ENCODE data around the gene C1orf122. TPM values are rescaled to one million over a fixed set of nuclear protein-coding genes. Genes with fewer than 3 reads are reported as not detected.

Gene C1orf122
- polyA plus RNA-seq, 2 of the 4 experiments (the other 2 are of a cell fraction) = 21.3 to 29.1 TPM

DNA sequence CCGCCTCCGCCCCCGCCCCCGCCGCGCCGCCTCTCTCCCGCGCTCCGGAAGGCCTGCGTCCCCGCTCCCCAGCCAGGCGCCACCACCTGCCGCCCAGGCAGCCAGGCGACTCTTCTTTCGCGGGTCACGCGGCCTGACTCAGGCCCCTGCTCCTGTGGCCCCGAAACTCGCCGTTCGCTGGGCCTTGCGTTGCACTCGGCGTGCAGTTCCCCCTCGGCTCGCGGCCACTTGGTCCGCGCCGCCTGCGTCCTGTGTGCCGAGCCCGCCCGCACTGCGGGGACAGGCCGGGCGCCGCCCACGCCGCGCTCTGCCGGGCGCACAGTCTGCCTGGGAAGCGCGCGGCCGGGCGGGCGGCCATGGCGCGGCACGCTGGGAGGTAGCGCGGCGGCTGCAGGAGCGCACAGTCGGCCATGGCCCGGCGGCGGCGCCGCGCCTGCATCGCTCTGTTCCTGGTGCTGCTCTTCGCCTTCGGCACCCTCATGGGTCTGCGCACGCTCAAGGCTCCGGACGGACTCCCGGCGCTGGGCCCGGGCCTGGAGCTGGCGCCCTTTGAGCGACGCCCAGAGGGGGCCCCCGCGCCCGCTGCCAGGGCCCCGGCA is 13.7 kb upstream of the C1orf122 start, which contains the start of gene MANEAL (continued):
- TF ChIP-seq ESRRA (IDR thresholded peaks at IDR 0.05; ENCODE audit: borderline replicate concordance, low read length) = no peak
- TF ChIP-seq HDAC2 (IDR thresholded peaks at IDR 0.05) = no peak

DNA sequence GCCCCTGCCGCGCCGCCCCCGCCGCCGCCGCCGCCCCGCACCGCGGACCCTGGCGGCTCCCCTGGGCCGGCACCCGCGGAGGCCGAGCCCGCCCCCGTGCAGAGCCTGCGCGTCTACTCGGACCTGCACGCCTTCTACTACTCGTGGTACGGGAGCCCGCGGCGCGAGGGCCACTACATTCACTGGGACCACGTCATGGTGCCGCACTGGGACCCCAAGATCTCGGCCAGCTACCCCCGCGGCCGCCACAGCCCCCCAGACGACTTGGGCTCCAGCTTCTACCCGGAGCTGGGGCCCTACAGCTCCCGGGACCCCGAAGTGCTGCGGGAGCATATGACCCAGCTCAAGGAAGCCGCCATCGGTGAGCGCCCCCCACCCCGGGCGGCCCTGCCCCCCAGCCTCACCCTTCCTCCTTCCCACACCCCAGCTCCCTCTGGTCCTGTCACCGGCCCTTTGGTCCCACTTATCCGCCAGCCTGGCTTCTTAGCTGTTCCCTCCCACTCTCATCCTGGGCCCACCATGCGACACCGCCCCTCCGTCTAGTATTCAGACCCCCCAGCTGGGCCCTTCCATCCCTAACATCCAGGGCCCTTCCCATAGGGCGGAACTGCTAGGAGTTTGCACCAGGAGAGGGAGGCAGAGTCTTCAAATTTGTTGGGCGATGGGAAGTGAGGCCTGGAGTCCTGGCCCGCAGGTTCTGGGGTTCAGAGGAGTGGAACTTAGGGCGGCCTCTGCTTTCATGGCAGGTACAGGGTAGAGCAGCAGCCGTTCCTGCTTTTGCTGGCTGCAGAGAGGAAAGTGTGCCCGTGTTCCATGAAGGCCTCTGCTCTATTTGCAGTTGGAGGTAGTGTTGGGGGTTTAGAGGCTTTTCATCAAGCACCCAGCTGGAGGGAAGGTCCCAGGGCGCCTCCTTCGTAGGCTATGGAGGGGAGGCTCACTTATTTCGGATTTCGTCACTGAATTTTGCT is 12.9 kb upstream of the C1orf122 start:
- Histone ChIP-seq H3K4me1 (peaks cover 5% of the 10 kb centered on the region; the same call in 1 of the 3 replicates), H3K4me2 (peak overlapping the region; percentile 98), H3K4me3 (peak overlapping the region; percentile 76), H3K27ac (peak overlapping the region; percentile 91 to 95), H3K9me3 (no peaks in the 10 kb centered on the region)
- POLR2A ChIA-PET = interaction anchor here (0.6 kb wide), 2 partner anchors 65 to 196 kb away, joined by 3 to 4 read pairs; partner anchors contain the start of gene MTF1
- peak; percentile 52 to 60; a peak in 5 of 6 replicates for ATAC-seq
- CTCF ChIA-PET = interaction anchor here (0.6 to 0.9 kb wide), 2 partner anchors 65 to 342 kb away, joined by 3 read pairs; no protein-coding TSS in a partner anchor
- no peak for TF ChIP-seq ESRRA (IDR thresholded peaks at IDR 0.05; ENCODE audit: borderline replicate concordance, low read length)
- TF ChIP-seq KDM5A (IDR thresholded peaks at IDR 0.05) = no peak
- TF ChIP-seq CEBPB (IDR thresholded peaks at IDR 0.05) = no peak
- TF ChIP-seq FOSB (CRISPR knock-in tag; IDR thresholded peaks at IDR 0.05) = no peak
- TF ChIP-seq POLR2AphosphoS2 (conservative IDR thresholded peaks at IDR 0.05; ENCODE audit: low read length) = no peak
- TF ChIP-seq HDAC2 (IDR thresholded peaks at IDR 0.05) = no peak
- TF ChIP-seq HES2 (IDR thresholded peaks at IDR 0.05) = no peak
- no peak for TF ChIP-seq POLR2A (IDR thresholded peaks at IDR 0.05; ENCODE audit: low read length)
- TF ChIP-seq FOSL2 (IDR thresholded peaks at IDR 0.05) = no peak
- TF ChIP-seq FOSL2 (CRISPR knock-in tag; IDR thresholded peaks at IDR 0.05) = no peak
- no peak for TF ChIP-seq RARB (CRISPR knock-in tag; IDR thresholded peaks at IDR 0.05)
- no peak for TF ChIP-seq CBX2 (IDR thresholded peaks at IDR 0.05; ENCODE audit: borderline replicate concordance, low read depth)
- no peak for TF ChIP-seq RCOR1 (IDR thresholded peaks at IDR 0.05; ENCODE audit: low read depth, low read length)
- no peak for TF ChIP-seq EHMT2 (IDR thresholded peaks at IDR 0.05; ENCODE audit: low read depth)
- no peak for TF ChIP-seq HOXB13 (CRISPR knock-in tag; IDR thresholded peaks at IDR 0.05; ENCODE audit: low read depth)
- no peak for TF ChIP-seq CBX8 (IDR thresholded peaks at IDR 0.05)
- TF ChIP-seq HOXB5 (CRISPR knock-in tag; IDR thresholded peaks at IDR 0.05) = no peak
- TF ChIP-seq ZC3H11A (IDR thresholded peaks at IDR 0.05) = no peak
- TF ChIP-seq HOXA7 (CRISPR knock-in tag; IDR thresholded peaks at IDR 0.05) = no peak
- no peak for TF ChIP-seq TFCP2L1 (CRISPR knock-in tag; IDR thresholded peaks at IDR 0.05)
- FAIRE-seq = no peak
- WGBS (ENCODE audit: missing lambda C conversion rate) = 79% methylated on average over 15 of the region's 59 CpGs
- DNase-seq (ENCODE audit: low read depth in 1 of 2, low spot score in 1 of 2) = no peak

DNA sequence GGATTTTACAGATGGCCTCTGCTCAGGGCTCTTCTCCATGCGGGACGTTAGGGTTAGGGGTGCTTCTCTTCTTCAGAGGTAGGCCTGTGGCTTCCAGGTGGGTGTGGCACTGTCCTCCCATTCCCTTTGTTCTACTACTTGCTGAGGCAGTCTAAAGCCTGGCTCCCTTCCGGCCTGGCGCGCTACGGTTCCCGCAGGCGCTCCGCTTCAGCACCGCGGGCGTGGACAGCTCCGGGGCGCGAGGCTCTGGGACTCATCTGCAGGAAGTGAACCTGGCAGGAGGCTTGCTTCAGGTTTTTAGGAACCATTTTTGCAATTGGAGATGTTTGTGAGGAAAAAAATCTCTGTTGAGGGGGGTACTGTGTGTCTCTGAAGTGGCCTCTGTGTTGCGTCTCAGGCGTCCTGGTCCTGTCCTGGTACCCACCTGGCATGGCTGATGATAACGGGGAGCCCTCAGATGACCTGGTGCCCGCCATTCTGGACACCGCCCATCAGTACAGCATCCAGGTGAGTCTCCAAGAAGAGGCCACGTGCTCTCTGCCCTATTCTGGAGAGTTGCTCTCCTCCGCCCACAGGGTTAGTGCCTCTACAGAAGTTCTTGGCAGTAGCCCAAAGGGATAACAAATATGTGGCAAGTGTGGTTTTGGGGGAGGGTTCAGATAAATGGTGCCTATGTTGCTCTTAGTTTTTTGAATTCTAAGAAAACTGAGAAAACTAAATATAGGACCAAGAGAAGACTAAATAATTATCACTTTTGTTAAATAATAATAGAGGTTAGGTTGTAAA is 12.1 kb upstream of the C1orf122 start:
- TF ChIP-seq REST (IDR thresholded peaks at IDR 0.05) (peak; percentile 92), GATA3 (IDR thresholded peaks at IDR 0.05; ENCODE audit: borderline replicate concordance) (no peak), RNF2 (IDR thresholded peaks at IDR 0.05; ENCODE audit: borderline replicate concordance, low read depth) (no peak)
- H3K27ac ChIP-seq = no peak overlapping the region; a peak in 1 of 6 replicates
- H3K4me3 ChIP-seq = no peak overlapping the region
- WGBS (ENCODE audit: missing lambda C conversion rate) = 95% methylated on average over 18 of the region's 22 CpGs
- peaks cover 5% of the 10 kb centered on the region; the same call in 1 of the 3 replicates for H3K4me1 ChIP-seq
- ChIA-PET POLR2A (interaction anchor here (0.6 kb wide), 1 partner anchor 64 kb away, joined by 3 read pairs; the partner anchor contains the start of gene MTF1), CTCF (no interaction called here)
- FAIRE-seq (no peak), DNase-seq (ENCODE audit: low read depth in 1 of 2, low spot score in 1 of 2) (no peak), ATAC-seq (no peak)
- H3K9me3 ChIP-seq = no peaks in the 10 kb centered on the region
- H3K4me2 ChIP-seq = peak overlapping the region; percentile 98

Data from A549 (cell line).